GM23248 (cell line): ENCODE measurements around the gene RASA3.

ENCODE experiments used
- EZH2 ChIP-seq: fragments of 200-600 bp; sonication (generic); IDR thresholded peaks from 2 replicates; pipeline ENCODE4 v1.6.1; 2018; ENCODE audit warnings: antibody characterized with exemption, mild to moderate bottlenecking; ENCODE audit not compliant: insufficient read depth, poor library complexity, severe bottlenecking
- EZH2phosphoT487 ChIP-seq: fragments of 200-600 bp; sonication (generic); IDR thresholded peaks from 2 replicates; pipeline ENCODE4 v1.6.1; 2018; ENCODE audit warnings: antibody characterized with exemption, moderate library complexity, mild to moderate bottlenecking, low read depth; ENCODE audit not compliant: insufficient read depth

- TF ChIP-seq EZH2 (no peak), EZH2phosphoT487 (no peak)
Measured at GRCh38 chr13:113979791-113980471, 152.5 kb downstream of the RASA3 start.
